Measurements from ENCODE around the gene STIM1. TPM values are rescaled to one million over a fixed set of nuclear protein-coding genes. Genes with fewer than 3 reads are reported as not detected.
A peak's percentile ranks its signal among the peaks of the same experiment; 100 is the strongest.
"Not testable (repeated sequence)": the region's sequence is repeated elsewhere in the genome, so short reads cannot be mapped to it uniquely, and the experiment has no call there.

Gene STIM1
- polyA plus RNA-seq, 4 donors = 33.6 to 40.7 (median 37.5) TPM

DNA sequence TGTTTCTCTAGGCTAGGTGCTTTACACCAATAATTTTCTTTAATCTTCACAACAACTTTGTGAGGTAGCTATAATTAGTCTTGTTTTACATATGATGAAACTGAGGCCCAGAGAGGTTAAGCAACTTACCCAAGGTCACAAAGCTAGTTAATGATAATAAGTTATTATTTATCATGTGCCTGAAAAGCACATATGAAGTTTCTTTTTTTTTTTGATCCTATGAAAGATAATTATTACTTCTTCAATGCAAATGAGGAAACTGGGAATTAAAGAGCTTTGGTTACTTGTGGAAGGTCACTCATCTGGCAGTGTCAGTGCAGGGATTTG lies 22.8 kb downstream of the STIM1 start:
- DNase-seq (ENCODE audit: low read depth in 4 of 4, low spot score in 2 of 4) = no peak

DNA sequence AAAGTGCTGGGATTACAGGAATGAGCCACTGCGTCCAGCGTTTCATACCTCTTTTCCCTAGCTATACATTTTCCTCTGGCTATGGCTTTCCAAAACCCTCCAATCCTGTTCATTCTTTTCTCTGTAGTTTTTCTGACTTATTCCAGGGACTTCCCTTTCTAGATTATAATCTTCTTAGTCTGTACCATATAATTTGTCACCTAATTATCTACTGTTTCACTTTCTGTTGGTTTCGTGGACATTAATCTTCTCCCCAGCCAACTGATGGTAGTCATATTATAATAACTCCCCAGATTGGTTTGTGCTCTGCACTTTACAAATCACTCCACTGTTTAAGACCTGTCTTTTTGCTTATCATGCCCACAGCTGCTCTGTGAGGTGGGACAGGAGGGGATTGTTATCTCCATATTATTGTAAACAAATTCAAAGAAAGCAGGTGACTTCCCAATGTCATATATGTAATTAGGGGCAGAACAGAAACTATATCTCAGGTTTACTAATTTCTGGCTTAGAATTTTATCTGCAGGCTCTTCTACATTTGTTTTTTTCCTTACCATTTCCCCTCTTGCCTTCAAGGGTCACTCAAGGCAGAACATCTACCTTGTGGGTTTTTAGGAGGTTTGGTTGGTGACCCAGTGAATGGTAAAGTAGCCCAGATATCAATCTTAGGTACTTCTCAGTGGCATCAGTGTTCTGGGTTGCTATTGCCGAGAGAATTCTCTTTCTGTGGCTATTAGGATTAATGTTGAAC lies 23.9 kb downstream of the STIM1 start:
- no peak for DNase-seq (ENCODE audit: low read depth in 4 of 4, low spot score in 2 of 4)

DNA sequence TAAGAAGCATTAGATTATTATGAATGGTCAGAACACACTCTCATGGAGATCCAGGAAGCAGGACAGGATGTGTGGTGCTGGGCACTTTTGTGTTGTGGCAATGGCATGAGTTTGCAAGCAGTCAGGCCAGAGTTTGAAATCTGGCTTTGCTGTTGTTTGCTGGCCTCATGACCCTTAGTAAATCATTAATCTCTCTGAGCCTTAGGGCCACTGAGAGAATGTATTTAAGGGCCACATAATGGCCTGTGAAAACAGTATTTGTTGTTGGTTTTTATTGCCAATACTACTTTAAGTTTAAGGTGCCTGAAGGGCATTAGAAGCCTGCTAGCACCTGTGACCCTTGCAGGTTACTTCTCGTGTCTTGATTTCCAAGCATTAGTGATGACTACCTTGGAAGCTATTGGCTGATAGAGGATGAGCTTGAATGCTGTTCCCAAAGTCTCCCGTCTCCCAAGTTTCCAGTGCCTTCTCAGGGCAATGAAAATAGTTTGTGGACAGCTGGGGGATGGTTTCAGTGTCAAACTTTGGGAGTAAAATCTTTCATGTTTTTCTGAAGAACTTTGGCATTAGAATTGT lies 24.6 kb downstream of the STIM1 start:
- DNase-seq (ENCODE audit: low read depth in 4 of 4, low spot score in 2 of 4) = no peak

DNA sequence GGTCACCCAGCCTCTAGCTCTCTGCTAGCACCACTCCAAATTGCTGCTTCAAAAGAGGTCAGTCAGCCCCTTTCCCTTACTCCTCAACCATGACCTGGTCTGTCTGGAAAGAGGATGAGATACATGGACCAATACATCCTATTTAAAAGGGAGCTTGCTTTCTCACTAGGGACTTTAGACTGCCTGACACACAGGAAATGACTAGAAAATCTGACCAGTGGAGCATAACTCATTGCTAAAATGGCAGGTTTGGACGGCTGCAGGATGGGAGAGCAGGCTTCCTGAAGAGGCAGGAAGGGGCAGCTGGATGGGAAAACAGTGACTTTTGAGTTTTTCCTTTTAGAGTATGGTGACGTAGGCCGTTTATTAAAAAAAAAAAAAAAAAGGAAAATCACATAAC lies 25.3 kb downstream of the STIM1 start:
- DNase-seq (ENCODE audit: low read depth in 4 of 4, low spot score in 2 of 4) = peak in 1 of 4 donors; percentile 49

DNA sequence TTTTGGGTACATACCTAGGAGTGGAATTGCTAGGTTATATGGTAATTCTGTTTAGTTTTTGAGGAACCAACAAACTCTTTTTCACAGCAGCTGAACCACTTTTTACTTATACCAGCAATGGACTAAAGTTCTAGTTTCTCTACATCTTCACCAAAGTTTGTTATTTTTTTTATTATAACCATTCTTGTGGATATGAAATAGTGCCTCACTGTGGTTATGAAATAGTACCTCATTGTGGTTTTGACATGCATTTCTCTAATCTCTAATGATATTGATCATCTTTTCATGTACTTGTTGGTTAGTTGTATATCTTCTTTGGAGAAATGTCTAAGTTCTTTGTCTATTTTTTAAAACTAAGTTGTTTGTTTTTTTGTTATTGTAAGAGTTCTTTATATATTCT lies 27.2 kb downstream of the STIM1 start:
- DNase-seq (ENCODE audit: low read depth in 4 of 4, low spot score in 2 of 4) = no peak

DNA sequence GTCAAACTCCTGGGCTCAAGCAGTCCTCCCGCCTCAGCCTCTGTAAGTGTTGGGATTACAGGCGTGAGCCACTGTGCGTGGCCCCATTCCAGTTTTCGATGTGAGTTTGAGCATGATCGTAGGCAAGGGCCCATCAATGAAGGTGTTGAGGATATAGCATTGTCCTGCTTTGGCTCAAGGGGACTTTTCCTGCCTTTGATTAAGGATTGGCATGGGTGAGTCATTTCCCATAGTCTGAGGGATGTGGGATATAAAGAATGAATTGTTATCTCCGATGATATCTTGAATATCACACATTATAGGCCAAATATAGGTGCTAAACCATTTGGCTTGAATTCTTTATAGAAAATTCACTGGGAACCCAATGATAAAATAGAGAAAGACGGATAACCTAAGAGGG lies 30.4 kb downstream of the STIM1 start:
- no peak for DNase-seq (ENCODE audit: low read depth in 4 of 4, low spot score in 2 of 4)

DNA sequence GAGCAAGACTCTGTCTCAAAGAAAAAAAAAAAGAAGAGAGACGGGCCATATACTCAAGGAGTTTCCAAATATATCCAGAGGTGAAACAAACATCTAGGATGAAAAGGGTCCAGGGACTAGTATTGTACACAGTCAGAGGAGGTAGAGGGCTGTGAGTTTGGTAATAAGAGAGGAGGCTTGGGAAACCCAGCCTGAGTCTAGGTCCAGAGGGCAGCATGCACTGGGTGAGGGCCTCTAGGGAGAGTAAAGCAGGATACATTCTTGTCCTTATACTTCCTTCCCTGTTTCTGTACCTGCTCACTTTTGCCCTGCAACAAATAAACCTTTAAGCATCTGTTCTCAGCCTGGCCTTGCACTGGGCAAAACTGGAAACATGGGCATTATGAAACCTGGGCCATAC lies 31.5 kb downstream of the STIM1 start:
- no peak for DNase-seq (ENCODE audit: low read depth in 4 of 4, low spot score in 2 of 4)

DNA sequence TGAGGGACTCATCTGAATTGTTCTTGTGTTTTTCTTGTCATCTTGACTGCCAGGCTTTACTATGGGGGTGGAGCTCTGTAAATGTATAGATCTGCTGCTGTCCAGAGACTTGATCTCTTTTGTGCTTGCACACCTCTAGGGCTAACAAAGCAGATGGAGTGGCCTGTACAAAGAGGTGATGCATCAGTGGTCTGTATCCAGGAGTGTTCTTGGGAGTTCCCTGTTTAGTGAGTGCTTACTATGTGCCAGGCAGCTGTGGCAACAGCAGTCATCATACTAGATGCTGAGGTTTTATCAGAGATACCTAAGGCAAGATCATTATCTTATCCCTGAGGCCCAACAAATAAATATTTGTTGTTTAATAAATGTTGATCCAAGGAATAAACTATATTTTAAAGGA lies 33.4 kb downstream of the STIM1 start:
- no peak for DNase-seq (ENCODE audit: low read depth in 4 of 4, low spot score in 2 of 4)

DNA sequence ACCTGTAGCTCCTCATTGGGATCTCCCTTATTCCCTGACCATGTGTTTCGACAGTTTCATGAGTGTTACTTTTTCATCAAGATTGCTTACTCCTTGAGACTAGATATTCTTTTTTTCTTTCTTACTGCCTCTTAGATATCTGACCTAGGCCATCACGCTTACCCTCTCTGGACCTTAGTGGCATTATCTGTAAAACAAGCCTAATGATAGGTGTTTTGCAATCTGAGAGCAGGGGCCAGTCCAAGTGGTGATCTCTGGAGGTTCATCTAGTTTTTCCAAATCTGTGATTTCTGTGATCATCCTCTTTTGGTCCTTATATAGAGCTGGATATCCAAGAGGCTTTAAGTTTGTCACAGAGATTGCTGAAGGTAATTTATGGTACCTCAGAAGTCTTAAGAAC lies 34.5 kb downstream of the STIM1 start:
- DNase-seq (ENCODE audit: low read depth in 4 of 4, low spot score in 2 of 4) = no peak

DNA sequence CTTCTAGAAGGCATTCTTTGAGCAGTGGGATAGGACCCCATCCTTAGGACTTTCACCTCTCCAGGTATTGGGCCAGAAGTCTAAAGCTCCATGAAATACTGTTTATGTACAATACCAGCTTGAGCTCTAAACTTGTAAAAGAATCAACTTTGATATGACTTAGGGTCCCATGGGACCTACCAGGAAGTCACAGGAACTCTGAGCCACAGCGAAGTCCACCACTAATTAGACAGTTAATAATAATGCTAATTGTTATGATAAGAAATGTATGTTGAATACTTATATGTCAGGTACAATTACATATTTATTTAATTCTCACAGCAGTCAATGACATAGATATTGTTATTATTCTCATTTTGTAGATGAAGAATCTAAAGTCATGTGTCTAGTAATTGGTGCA lies 35.3 kb downstream of the STIM1 start:
- DNase-seq (ENCODE audit: low read depth in 4 of 4, low spot score in 2 of 4) = no peak

DNA sequence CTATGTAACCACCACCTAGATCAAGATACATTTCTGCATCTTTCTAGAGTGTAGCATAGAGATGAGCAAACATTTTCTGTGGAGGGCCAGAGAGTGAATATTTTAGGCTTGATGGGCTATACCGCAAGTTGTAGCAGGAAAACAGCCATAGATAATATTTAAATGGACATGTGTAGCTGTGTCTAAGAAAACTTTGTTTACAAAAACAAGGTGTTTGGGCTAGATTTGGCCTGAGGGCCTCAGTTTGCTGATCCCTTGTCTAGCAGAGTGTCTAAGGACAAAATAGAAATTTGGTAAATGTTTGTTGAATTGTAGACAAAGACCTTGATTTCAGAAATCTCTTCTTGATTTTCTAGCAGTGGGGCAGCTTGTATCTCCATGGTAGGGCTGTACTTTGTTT lies 36.3 kb downstream of the STIM1 start:
- no peak for DNase-seq (ENCODE audit: low read depth in 4 of 4, low spot score in 2 of 4)

DNA sequence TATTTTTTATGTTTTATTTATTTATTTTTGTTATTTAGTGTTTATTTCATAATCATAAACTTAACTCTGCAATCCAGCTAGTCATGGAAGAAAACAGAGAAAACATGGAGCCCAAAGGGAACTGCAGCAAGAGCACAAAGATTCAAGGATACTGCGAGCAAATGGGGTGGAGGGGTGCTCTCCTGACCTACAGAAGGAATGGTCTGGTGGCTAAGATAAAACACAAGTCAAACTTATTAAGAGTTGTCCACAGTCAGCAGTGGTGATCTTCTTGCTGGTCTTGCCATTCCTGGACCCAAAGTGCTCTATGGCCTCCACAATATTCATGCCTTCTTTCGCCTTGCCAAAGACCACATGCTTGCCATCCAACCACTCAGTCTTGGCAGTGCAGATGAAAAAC lies 36.7 kb downstream of the STIM1 start:
- DNase-seq (ENCODE audit: low read depth in 4 of 4, low spot score in 2 of 4) = no peak

DNA sequence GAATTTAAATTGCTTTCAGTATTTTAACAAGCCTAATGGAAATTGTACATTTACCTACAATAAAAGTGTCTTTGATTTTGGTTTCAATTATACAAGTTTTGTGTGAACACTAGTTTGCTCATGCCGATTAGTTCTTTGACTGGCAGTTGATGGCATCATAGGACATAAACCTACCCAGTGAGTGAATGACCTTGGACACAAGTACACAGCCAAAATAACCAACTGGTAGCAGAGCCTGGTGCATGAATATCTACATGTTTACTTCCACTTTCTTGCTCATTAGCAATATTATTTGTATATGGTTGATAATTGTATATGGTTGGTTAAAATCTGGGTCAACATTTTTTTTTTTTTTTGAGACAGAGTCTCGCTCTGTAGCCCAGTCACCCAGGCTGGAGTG lies 37.8 kb downstream of the STIM1 start:
- no peak for DNase-seq (ENCODE audit: low read depth in 4 of 4, low spot score in 2 of 4)

DNA sequence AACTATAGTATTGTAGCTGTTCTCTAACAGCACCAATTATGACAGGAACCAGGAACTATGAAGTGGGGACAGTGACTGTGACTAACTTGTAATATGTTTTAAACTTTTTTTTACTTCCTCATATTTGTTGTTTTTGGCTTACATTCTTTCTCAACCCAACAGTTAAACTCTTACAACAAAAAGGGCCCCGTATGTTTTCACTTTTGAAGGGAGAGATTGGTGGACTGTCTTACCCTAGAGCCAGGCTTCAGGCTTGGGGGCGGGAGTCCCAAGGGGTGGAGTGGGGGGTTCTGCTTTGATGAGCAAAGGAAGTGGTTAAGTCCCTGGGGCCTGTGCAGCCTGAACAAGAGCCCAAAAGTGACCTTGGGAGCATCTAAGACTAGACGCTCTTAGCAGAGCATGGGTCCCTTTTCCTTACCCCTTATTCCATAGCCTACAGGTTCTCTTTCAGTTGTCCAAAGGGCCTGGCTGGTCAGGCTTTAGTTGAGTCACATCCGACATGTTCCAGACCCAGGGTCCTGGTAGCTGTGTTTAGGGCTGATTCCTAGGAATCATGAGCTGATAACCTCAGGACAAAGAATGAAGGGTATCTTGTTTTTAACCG lies 38.8 kb downstream of the STIM1 start:
- DNase-seq (ENCODE audit: low read depth in 4 of 4, low spot score in 2 of 4) = no peak

DNA sequence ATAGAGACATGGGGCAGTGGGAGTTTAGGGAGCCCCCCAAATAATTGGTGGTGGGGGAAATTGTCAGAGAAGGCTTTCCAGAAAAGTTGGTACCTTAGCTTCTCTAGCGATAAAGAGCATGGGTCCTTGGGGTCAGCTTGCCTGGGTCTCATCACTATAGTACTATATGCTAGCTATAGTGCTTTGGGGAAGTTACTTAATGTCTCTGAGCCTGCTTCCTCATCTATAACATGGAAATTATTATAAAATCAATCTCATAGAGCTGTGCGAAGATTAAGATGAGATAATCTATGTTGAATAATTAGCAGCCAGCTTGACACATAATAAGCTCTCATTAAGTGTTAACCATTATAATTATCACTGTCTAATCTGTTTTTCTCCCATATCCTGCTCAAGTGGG lies 41.2 kb downstream of the STIM1 start:
- DNase-seq (ENCODE audit: low read depth in 4 of 4, low spot score in 2 of 4) = no peak

DNA sequence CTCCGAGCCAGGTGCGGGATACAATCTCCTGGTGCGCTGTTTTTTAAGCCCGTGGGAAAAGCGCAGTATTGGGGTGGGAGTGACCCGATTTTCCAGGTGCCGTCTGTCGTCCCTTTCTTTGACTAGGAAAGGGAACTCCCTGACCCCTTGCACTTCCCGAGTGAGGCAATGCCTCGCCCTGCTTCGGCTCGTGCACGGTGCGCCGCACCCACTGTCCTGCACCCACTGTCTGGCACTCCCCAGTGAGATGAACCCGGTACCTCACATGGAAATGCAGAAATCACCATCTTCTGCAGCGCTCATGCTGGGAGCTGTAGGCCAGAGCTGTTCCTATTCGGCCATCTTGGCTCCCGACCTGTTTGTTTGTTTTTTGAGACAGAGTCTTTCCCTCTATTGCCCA lies 44.8 kb downstream of the STIM1 start:
- not testable (repeated sequence) for DNase-seq (ENCODE audit: low read depth in 4 of 4, low spot score in 2 of 4)

DNA sequence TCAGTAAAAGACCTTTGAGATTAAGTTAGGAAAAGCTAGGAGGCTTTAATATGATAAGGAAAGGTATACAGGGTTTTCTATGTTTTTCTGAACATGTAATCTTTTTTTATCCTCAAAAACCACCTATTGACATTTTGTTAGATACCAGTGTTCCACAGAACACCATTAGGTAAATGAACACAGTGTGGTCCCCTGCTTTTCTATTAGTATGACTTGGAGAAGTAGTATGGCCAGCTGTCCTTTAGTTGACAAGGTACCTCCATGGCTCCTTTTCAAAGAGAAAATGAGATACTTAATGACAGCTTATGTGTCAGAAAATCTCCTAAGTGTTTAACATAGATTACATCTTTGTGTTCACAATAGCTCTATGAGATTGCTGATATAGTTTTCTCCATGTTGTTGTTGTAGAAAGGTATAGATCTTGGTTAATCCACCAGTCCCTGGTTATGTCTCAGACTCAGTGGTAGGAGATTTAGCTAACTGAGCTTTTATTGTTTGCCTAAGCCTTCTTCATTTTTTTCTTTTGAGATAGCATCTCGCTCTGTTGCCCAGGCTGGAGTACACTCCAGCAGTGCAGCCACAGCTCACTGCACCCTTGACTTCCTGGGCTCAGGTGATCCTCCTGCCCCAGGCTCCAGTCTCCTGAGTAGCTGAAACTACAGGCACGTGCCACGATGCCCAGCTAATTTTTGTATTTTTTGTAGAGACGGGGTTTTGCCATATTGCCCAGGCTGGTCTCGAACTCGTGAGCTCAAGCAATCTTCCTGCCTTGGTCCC lies 46.0 kb downstream of the STIM1 start:
- no peak for DNase-seq (ENCODE audit: low read depth in 4 of 4, low spot score in 2 of 4)

DNA sequence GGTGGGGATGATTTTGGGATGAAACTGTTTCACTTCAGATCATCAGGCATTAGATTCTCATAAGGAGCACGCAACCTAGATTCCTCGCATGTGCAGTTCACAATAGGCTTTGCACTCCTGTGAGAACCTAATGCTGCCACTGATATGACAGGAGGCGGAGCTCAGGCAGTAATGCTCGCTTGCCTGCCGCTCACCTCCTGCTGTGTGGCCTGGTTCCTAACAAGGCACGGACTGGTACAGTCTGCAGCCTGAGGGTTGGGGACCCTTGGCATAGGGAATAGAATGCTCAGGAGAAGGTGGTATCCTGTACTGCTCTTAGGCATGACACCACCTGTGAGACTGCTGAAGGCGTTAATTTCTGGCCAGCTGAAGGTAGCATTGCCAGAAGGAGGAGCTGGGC lies 47.0 kb downstream of the STIM1 start:
- DNase-seq (ENCODE audit: low read depth in 4 of 4, low spot score in 2 of 4) = no peak

DNA sequence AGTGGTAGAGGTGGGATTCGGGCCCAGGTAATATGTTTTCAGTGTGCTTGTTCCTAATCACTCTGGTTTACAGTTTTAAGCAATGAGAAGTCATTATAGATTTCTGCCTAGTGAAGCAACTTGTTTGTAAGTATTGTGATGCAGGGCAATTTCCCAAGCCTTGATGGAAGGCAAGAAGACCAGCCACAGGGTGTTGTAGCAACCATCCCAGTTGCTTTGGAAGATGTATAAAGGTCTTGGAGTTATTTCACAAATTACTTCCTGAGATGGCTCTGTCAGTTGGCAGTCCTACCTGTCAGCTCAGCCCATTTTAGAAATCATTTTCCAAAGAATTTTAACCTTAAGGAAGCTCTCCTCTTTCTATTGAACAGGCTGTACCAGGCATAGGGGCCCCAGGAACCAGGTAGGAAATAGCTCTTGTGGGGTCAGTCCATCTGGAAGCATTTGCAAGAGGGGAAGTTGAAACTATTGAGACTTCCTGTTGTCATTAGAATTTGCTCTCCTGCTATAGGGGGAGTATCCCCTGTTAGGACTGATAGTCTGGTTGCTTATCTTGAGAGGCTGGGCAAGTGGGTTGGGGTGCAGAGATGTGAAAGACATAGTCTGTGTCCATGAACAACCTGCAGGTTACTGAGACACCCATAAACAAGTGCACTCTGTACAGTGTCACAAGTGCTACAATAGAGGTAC lies 47.9 kb downstream of the STIM1 start:
- DNase-seq (ENCODE audit: low read depth in 4 of 4, low spot score in 2 of 4) = no peak

DNA sequence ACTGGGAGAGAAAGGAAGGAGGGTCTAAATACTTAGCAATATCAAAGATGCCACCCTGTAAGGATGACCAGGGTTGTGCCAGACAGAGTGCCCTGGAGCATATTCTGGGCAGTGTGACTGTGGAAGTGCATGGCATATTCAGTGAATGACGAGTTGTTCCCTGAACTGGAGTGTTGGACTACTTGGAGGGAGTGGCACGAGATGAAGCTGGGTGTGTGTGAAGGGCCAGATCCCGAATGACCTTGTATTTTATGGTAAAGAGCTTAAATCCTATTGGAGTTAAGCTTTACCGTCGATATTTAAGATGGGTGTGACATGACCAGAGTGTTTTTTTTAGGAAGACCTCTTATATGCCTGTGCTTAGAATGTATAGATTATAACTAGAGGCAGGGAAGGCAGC lies 48.8 kb downstream of the STIM1 start:
- no peak for DNase-seq (ENCODE audit: low read depth in 4 of 4, low spot score in 2 of 4)

All from left renal cortex interstitium (tissue), 4 donors.